HG03342 (cell line): Measurements from ENCODE around the gene MTNR1A.

ENCODE experiments used
- ATAC-seq: cut with Tn5 transposase; IDR thresholded peaks from one replicate; pipeline ENCODE4 v1.9.1; 2021; ENCODE audit warnings: mild to moderate bottlenecking, moderate library complexity; ENCODE audit not compliant: unreplicated experiment

MTNR1A gene

DNA sequence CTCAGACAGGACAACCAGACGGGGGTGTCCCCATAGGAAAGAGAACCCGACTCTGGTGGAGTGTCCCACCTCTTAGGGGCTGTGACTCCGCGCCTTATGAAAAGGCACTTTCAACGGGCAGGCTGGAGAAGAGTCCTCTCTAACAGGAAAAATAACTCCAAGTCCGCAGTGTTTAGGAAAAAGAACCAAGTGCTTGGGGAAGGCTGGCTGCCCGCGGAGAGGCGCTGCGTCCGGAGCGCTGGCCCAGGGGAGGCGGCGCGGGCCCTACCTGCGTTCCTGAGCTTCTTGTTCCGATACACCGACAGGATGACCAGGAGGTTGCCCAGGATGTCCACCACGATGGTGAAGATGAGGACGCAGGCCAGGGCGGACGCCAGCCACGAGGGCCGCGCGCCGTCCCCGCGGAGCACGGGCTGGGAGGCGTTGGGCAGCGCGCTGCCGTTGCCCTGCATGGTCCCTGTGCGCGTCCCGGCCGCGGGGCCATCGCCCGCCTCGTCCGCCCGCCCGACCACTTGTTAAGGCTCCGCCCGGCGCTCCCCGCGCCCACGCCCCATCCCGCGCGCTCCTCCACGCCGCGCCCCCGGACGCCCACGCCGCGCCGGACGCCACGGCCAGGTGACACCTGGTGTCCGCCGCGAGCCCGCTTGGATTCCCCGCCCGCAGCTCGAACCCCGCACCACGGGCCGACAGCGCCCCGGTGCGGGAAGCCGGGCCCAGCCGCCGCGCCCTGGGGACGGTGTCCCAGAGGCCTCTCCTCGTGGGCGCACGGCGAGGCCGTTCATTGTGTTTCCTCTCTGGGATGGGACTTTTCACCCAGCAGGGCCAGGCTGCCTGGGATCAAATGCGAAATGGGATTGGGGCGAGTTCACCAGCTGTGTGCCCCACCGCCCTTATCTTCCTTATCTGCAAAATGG lies at the start of gene MTNR1A:
TSS of gene MTNR1A (minus strand) at position 654 of the 914 bp plus-strand sequence. CDS start at position 452, 202 bp downstream.
- no peak for ATAC-seq

DNA sequence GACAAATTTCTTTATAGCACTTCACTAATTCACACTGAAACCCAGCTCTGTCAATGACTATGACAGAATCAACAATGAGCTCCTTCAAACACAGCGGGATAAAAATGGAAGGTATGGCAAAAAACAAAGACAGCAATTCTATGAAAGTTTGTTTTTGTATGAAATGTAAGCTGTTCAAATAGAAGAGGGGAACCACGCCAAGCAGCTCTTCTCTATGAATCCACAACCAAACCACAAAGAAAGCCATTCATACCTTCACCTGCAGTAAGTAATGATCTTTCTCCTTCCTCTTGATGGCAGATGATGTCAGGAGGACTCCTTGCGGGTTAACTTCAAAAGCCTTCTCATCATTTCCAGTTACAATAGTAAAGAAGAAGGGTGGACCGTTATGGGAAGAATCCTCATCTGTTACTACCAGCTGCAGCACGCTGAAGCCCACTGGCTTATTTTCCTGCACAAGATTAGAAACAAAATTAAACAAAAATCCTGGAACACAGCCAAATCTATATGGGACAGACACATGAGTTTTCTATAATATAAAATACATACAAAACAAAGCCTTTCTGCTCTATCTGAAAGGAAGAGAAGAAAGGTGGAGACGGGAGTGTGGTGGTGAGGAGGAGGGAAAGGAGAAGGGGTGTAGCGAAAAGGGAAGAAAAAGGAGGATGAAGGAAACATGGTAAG lies 48.9 kb upstream of the MTNR1A start:
- ATAC-seq = no peak

DNA sequence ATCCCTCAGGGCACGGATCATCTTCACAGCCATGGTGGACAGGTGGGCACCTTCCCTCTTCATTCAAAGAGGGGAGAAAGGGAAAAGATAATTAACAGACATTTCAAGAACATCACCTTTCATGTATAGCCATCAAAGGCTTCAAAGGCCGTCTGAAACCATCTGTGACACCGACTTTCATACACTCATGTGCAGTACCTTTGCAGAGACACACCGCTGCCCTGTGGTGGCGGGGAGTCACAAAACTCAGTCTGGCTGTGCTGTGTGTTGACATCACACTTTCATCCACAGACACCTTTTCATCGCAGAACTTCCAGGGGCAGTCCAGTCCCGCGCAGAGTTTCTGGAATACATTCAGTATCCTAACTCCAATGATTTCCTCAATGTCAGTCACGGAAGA lies 47.6 kb upstream of the MTNR1A start:
- ATAC-seq = no peak

DNA sequence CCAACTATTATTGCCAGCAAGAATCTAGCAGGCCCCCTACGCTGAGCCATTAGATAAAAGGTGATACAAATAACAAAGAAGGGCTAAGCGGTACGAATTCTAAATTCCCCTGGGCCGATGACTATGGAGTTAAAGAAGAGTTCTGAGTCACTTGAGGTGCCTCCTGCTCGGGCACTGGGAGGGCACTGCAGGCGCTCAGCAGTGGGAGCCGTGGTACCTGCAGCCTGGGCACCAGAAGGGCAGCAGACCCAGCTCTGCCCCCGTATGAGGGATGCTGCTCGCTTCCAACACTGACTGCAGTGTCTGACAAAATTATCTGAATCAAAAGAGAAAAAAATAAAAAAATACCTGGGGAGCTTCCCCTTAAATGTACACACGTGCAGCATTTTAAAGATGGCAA lies 44.1 kb upstream of the MTNR1A start:
- ATAC-seq = no peak

DNA sequence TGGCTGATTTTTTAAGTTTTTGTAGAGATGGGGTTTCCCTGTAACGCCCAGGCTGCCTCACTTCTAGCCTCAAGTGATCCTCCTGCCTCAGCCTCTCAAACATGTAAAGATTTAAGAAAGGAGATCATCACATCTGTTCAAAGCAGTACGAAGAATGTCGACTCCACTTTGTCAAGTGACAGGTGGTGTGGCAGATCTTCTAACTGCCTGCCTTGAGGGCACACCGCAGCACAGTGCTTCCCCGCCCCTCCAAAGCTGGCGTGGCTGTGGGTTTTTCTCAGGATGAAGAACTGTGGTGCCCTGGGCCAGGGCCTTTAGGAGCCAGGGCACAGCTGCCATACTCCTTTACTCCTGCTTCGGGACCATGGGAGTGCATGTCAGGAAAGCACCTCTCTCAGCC lies 43.3 kb upstream of the MTNR1A start:
- ATAC-seq = no peak

DNA sequence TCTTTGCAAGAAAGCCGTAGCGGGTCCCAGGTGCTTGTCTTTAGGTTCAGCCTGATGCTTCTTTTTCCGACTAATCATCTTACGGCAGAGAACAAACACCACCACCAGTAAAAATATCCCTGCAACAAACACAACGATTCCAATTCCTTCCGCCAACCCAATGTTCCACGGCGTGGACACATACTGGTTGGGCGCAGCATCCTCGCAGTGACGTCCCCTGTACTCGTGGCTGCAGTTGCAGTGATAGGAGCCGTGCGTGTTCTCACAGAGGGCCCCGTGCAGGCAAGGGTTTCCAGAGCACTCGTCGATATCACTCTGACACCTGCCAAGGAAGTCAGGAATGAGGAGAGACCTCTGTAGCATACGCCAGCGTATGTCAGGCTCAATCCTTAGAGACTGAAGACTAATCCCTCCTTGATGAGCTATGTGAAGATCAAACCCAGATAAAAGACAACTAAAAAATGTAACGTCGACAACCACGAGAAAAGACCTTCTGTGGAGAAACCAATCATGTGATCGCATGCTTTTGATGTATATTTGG lies 41.6 kb upstream of the MTNR1A start:
- no peak for ATAC-seq

DNA sequence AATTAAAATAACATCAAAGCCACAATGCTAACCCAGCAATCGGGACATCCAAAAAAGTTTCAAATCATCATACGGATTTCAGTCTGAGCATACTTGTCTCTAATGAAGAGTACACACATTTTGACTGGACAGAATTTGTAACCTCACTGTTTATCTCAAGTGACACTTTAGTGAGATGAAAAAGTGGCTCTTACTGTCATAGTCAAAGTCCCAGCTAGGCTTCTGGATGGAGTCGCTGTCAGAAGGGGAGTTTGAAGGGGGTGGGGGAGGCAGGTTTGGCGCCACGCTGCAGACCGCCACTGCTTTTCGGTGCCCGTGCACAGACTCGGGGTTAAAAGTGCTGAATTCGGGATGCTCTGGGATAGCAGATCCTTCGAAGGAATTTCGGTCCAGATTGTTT lies 41.0 kb upstream of the MTNR1A start:
- no peak for ATAC-seq

DNA sequence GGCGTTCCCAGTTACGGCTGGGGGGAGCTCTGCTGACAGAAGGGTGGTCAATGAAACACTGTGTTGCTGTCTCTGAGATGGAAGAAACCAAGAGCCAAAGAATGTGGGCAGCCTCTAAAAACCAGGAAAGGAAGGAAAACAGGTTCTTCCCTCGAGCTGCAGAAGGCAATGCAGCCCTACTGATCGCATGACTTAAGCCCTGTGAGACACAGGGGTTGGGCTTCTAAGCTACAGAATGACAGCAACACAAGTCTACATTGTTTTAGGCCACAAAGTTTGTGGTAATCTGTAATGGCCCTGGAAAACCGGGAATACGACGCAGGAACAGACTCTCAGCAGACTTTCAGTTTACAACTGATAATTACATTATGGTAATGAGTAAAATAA lies 38.2 kb upstream of the MTNR1A start:
- ATAC-seq = no peak

DNA sequence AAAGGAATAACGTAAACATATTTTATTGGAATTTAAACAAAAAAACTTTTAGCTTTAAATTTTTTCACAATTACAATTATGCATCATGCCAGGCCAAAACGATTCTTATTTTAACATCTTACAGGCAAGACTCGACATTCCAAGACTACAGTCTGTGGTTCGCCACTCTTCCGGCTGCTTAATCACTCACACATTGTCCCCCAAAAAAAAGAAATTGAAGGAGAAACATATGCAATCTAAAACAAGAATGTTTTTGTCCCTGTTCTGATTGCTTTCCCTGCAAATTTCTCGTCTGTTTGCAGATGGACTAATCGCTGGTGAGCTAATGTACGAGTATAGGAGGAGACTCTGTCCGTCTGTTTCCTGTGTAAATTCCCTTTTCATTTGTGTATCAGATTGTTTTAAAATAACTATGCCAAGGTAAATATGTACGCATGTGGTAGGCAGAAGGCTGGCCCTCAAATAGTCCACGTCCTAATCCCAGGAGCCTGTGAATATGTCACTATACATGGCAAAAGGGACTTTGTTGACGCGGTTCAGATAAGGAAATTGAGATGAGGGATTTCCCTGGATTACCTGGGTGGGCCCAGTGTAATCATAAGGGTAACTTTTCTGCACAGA lies 37.7 kb upstream of the MTNR1A start:
- ATAC-seq = no peak

DNA sequence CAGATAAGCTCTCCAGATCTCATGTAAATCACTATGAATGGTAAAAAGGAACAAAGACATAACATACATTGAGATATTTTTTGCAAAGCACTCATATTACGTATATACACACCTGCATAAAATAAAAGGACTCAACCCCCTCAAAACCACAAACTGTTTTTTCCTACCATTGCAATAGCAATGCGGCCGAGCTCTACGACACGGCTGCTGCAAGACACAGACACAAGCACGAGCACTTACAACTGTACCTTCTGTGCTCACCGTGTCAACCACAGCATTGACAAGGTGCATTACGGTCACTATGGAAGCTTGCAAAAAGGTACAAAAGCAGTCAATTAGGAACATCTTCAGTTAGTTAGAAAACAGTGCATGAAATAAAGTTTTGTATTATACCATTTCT lies 37.1 kb upstream of the MTNR1A start:
- ATAC-seq = no peak

DNA sequence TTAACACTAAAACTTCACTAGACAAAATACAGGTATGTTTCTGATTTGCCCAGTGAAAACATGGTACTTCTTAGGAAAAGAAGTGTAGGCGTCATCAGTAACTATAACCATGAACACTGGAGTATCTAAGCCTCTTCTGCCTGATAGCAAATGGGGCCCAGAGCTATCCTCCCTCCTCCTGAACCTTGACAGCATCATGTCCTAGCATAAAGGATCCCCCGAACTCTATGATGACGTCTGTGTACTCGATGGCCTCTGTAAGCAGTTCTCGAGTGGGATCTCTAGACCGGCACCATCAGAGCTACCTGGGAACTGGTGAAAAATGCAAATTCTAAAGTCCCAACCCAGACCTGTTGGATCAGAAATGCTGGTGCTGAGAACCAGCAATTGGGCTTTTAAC lies 36.3 kb upstream of the MTNR1A start:
- no peak for ATAC-seq

DNA sequence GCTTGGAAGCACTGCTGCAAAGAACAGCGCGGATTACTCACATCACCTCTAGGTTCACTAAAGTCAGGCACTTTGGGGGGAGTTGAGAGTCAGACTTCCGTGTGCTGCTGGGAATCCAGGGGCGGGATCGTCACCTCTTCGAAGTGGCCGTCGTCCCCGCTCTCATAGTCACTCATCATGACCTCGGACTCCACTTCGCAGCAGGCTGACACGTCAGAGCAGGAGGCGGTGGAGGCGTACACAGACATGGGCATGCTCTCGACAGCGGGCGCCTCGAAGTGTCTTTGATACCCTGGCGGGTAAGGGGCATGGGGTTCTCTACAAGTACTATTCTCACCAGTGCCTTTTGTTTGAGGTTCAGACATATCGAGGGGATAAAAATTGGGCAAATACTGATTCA lies 33.1 kb upstream of the MTNR1A start:
- no peak for ATAC-seq

DNA sequence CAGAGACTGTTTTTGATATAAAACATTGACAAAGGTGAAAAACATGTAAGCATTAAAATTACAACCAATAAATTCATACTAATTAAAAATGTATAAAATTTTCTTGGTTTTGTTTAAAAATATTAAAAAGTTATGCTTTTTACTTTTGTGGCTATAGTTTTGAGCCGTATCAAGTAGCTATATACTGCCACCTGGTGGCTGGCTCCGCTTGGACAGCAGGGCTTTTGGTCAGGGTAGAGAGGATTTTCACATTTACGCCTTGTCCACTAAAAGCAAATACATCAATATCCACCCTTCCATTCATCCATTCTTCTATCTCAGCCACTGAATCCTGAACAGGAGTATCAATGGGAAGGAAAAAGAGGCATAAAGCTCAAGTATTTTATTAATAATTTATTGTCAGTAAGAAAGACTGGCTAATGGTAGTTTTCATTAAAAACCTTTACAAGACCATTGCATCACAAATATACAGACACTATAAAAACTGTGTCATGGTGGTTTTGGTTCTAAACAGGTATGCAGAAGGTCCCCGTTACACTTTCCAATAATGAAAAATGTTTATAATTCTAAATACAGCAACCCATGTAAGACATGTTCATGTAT lies 32.1 kb upstream of the MTNR1A start:
- peak; percentile 89 for ATAC-seq

DNA sequence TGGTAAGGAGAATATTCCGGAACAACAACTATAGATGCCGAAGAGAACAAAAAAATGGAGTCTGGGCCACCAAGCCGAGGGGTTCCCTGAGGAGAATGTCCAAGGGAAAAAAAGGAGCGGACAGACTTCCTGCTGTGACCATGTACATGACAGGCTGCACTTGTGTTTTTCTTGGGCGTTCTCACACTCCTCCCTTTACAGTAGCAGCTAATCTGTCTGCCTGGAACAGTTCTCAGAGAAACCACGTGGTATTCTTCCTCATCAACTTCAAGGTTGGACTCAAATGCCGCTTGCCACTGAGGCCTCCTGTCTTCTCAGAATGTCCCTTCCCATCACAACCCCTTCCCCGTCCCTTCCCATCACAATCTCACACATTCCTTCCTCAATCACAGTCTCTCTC lies 30.8 kb upstream of the MTNR1A start:
- no peak for ATAC-seq

DNA sequence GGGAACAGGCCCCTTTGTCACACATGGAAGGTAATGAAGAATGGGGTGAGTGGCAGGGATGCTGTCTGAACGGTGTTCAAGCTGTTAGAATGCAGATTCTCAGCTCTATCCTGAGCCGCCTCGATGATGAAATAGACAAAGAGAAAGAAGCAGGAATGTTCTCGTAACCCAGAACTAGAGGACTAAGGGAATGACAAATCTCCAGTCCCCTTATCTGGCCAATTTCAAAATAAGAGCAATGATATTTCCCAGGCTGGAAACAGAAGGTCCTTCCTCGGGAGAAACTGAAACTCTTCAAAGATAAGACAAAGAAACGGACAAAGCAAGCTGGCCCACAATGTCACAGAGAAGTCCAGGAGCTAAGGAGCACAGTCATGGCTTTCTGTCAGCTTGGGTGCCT lies 29.5 kb upstream of the MTNR1A start:
- no peak for ATAC-seq

DNA sequence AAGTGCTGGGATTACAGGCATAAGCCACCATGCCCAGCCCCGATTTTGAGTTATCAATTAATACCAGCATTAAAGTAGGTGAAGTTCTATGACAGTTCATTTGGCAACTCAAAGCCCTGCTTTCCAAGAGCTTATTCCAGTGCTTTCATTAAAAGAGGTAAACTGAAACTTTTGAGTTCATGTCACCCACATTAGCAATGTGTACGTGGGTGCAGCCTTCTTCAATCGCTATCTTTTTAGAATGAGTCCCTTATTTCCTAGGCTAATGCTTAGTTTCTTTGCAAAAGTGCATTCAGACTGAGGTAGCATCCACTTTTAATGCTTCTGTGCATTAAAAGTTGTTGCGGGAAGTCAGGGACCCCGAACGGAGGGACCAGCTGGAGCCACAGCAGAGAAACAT lies 26.1 kb upstream of the MTNR1A start:
- ATAC-seq = no peak

DNA sequence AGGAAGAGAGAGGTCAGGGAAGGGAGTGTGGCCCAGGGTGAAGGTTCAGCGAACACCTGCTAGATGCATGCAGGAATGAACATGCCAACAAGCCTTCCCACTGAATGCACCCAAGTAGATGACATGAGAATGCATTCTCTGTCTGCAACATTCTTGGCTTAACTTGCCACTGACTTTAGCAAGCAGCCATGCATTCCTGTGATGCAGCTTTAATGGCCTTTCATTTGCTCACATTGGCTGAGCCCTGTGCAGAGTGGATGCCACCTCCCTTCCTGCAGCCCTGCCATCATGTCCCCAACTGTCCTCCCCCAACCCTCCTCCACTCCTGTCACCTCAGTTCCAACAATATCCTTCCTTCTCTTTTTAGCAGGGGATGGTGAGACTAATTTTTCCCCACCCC lies 25.3 kb upstream of the MTNR1A start:
- no peak for ATAC-seq

DNA sequence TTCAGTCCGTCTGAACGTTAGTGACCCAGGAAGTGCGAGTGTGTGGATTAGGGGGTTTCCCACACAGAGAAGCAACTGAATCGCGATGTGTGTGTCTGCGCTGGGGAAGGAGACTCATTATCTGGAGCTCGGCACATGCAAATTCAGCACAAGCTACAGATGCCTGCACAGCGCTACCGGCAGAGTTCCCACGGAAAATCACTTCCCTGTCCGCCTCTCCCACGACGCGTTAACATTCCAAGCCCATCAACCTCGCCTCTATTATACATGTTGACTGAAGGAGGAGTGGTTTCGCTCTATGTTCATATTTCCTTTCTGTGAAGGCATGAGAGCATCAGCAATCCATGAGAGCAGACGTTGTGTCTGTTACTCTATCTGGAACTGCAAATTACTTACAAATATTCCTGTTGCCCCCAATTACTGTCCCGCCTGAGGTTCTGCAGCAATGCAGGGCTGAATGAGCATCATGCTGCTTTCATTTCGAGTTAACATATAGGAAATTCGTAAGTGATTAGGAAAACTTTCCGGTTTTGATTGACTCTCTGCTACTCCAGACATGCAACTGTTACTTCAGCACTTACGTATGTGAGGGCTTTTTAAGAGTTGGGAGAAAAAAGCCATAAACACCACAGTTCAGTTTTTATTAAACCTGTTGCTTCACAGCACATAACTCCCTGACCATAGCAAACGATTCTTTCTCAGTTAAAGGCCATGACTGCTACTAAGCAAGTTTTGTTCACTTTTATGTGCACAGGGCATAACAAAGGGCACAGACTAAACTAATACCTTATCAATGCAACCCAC lies 15.0 kb upstream of the MTNR1A start:
- ATAC-seq = no peak

DNA sequence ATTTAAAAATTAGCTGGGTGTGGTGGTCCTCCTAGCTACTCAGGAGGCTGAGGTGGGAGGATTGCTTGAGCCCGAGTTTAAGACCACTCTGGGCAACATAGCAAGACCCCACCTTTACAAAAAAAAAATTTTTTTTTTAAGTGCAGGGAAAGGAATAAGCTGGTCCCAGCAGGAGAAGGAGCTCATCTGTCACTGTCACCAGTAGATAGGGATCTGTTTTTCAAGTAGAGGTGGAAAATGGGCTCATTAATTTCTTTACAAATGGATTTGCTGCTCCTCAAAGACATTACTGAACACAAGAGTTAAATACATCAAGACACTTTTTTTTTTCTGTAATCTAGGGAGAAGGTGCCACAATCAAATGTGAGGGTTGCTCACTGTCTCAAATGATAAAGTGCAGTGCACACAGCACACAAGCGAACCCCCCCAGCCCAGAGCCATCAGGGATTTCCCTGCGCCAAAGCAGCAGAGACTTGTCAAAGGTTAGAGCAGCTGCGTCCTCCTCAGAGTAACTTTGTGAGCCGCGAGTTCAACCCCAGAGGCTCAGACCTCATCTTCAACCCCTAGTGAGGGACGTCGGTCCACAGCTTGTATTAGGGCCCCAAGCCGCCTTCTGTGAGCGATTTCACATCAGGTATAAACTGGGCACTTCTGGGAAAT lies 14.3 kb upstream of the MTNR1A start:
- ATAC-seq = no peak

DNA sequence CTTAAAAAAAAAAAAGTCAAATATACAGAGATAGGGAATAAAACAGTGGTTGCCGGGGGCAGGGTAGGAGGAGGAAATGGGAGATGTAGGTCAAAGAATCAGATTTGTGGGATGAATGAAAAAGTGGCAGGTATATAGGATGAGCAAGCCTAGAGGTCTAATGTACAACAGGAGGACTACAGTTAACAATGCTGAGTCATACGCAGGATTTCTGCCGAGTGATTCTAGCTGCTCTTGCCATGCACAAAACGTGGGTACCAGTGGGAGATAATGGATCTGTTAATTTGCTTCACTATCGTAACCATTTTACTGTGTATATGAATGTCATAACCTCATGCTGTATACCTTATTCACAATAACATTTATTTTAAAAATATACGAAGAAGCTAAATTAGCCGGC lies 10.7 kb upstream of the MTNR1A start:
- no peak for ATAC-seq
